A673 (cell line): ENCODE data around the gene FOXI1. TPM values are rescaled to one million over a fixed set of nuclear protein-coding genes. Genes with fewer than 3 reads are reported as not detected.

Experiments used
- BruUV-seq: library from RNA; stranded (reverse); fragments of 400-500 nt; replicated peaks from 2 replicates; lab custom pipeline; 2021; lab: Mats Ljungman, UMichigan
- CTCF ChIA-PET: fragments of 300-600 bp; sonication (Branson Sonifier 250); formaldehyde crosslinking; loops from one replicate; lab custom pipeline; 2022; ENCODE audit warnings: antibody characterized with exemption; lab: Charles Lee
- POLR2A ChIA-PET: fragments of 300-600 bp; sonication (Branson Sonifier 250); formaldehyde crosslinking; loops from one replicate; lab custom pipeline; 2022; ENCODE audit warnings: antibody characterized with exemption; ENCODE audit not compliant: low non-redundant PET; lab: Charles Lee
- DNase-seq: peaks from one replicate; pipeline ENCODE4 v3.0.0-alpha.2; 2015; ENCODE audit warnings: low spot score
- H3K27ac ChIP-seq: fragments of 200-600 bp; sonication (generic); 2 replicates; pipeline ENCODE4 v1.5.1; 2016; ENCODE audit warnings: mixed run types, low read depth, mild to moderate bottlenecking, mixed read lengths, antibody characterized with exemption, low read length; ENCODE audit not compliant: poor library complexity, severe bottlenecking
- H3K27me3 ChIP-seq: fragments of 200-600 bp; sonication (generic); replicated peaks from 2 replicates; pipeline ENCODE4 v1.6.1; 2017; ENCODE audit warnings: mixed run types, low read depth, mild to moderate bottlenecking, mixed read lengths, antibody characterized with exemption, low read length; ENCODE audit not compliant: insufficient read depth, poor library complexity
- H3K36me3 ChIP-seq: fragments of 200-600 bp; sonication (generic); 2 replicates; pipeline ENCODE4 v1.6.1; 2016; ENCODE audit warnings: mixed run types, mild to moderate bottlenecking, mixed read lengths, antibody characterized with exemption, low read length; ENCODE audit not compliant: insufficient read depth, poor library complexity, severe bottlenecking
- H3K4me1 ChIP-seq: fragments of 200-600 bp; sonication (generic); 2 replicates; pipeline ENCODE4 v1.6.1; 2017; ENCODE audit warnings: mixed run types, mild to moderate bottlenecking, mixed read lengths, antibody characterized with exemption, low read length; ENCODE audit not compliant: insufficient read depth, poor library complexity, severe bottlenecking
- H3K4me3 ChIP-seq: fragments of 200-600 bp; sonication (generic); 2 replicates; pipeline ENCODE4 v1.5.1; 2016; ENCODE audit warnings: low read depth, mixed run types, mild to moderate bottlenecking, mixed read lengths, low read length; ENCODE audit not compliant: poor library complexity, severe bottlenecking
- H3K9me3 ChIP-seq: fragments of 200-600 bp; sonication (generic); 2 replicates; pipeline ENCODE4 v1.6.1; 2016; ENCODE audit warnings: mixed run types, low read depth, mild to moderate bottlenecking, mixed read lengths, antibody characterized with exemption, low read length; ENCODE audit not compliant: poor library complexity, severe bottlenecking
- CTCF ChIP-seq: fragments of 300-800, 200-600 bp; sonication (generic); conservative IDR thresholded peaks from 2 replicates; pipeline ENCODE4 v1.5.1; 2017; ENCODE audit warnings: low read depth, mild to moderate bottlenecking, antibody characterized with exemption, low read length, moderate library complexity, mixed read lengths
- EZH2 ChIP-seq: fragments of 200-600 bp; sonication (generic); IDR thresholded peaks from 2 replicates; pipeline ENCODE4 v1.6.1; 2017; ENCODE audit warnings: borderline replicate concordance, low read depth, mild to moderate bottlenecking, mixed read lengths, antibody characterized with exemption, low read length; ENCODE audit not compliant: poor library complexity, severe bottlenecking
- intact Hi-C: fragments of 100-400 bp; cut with micrococcal nuclease; formaldehyde crosslinking; loops from one replicate; pipeline ENCODE4 v1.10.0; 2022; ENCODE audit not compliant: unreplicated experiment
- total RNA-seq: library from RNA; stranded (reverse); gene quantifications from 2 replicates; pipeline ENCODE4 v1.2.3, GENCODE V29; 2021

The FOXI1 gene
- total RNA-seq, 1 experiment from 2014 or later: not detected

GRCh38 chr5:170136506-170136905 is 30.8 kb downstream of the FOXI1 start:
- Histone ChIP-seq H3K4me3 (no peak overlapping the region), H3K36me3 (no peaks in the 10 kb centered on the region), H3K27me3 (no peaks in the 10 kb centered on the region), H3K27ac (no peak overlapping the region), H3K4me1 (no peaks in the 10 kb centered on the region), H3K9me3 (no peaks in the 10 kb centered on the region)
- BruUV-seq: no TSS peak
- intact Hi-C loops: no loop called here
- TF ChIP-seq CTCF: no peak
- TF ChIP-seq EZH2: no peak
- ChIA-PET CTCF (no interaction called here), POLR2A (no interaction called here)
- no peak for DNase-seq

GRCh38 chr5:170137694-170138214 is 32.1 kb downstream of the FOXI1 start:
- Histone ChIP-seq H3K36me3 (no peaks in the 10 kb centered on the region), H3K27me3 (no peaks in the 10 kb centered on the region), H3K27ac (no peak overlapping the region), H3K4me3 (no peak overlapping the region), H3K9me3 (no peaks in the 10 kb centered on the region), H3K4me1 (no peaks in the 10 kb centered on the region)
- intact Hi-C loops: no loop called here
- TF ChIP-seq EZH2: no peak
- no peak for TF ChIP-seq CTCF
- ChIA-PET CTCF (no interaction called here), POLR2A (no interaction called here)
- BruUV-seq: no TSS peak
- no peak for DNase-seq

- BruUV-seq: no TSS peak
- ChIA-PET CTCF (no interaction called here), POLR2A (no interaction called here)
- Histone ChIP-seq H3K4me1 (no peaks in the 10 kb centered on the region), H3K27ac (no peak overlapping the region), H3K9me3 (no peaks in the 10 kb centered on the region), H3K27me3 (no peaks in the 10 kb centered on the region), H3K36me3 (no peaks in the 10 kb centered on the region), H3K4me3 (no peak overlapping the region)
- no peak for DNase-seq
- intact Hi-C loops: no loop called here
- TF ChIP-seq CTCF (no peak), EZH2 (no peak)
Observed at GRCh38 chr5:170138273-170138672, 32.6 kb downstream of the FOXI1 start.
